Type B pancreatic cell (in vitro differentiated cells): Measurements from ENCODE around the gene ARHGAP33. TPM values are rescaled to one million over a fixed set of nuclear protein-coding genes. Genes with fewer than 3 reads are reported as not detected.
"Not testable (repeated sequence)": the region's sequence is repeated elsewhere in the genome, so short reads cannot be mapped to it uniquely, and the experiment has no call there.

Experiments used
- DNase-seq: peaks from one replicate; pipeline ENCODE4 v3.0.0; 2021; ENCODE audit warnings: mixed read lengths; ENCODE audit not compliant: unreplicated experiment; ENCODE audit errors: extremely low spot score
- H3K27ac Mint-ChIP-seq: 2 replicates; pipeline ENCODE4 v1.8.0; 2021; ENCODE audit warnings: mild to moderate bottlenecking, mixed read lengths
- H3K27me3 Mint-ChIP-seq: 2 replicates; pipeline ENCODE4 v1.8.0; 2021; ENCODE audit warnings: mixed read lengths
- H3K36me3 Mint-ChIP-seq: 2 replicates; pipeline ENCODE4 v1.8.0; 2021; ENCODE audit warnings: mixed read lengths
- H3K4me1 Mint-ChIP-seq: one replicate; pipeline ENCODE4 v1.8.0; 2021; ENCODE audit warnings: mixed read lengths; ENCODE audit not compliant: unreplicated experiment
- H3K4me3 Mint-ChIP-seq: 2 replicates; pipeline ENCODE4 v1.8.0; 2021; ENCODE audit warnings: mild to moderate bottlenecking, mixed read lengths
- H3K9me3 Mint-ChIP-seq: 2 replicates; pipeline ENCODE4 v1.8.0; 2021; ENCODE audit warnings: mixed read lengths
- total RNA-seq: library from RNA; stranded (reverse); gene quantifications from 2 replicates; pipeline ENCODE4 v1.2.1, GENCODE V29; 2021; ENCODE audit warnings: low replicate concordance
- TF ChIP-seq, protein P1 (sequence below): fragments of 200-600 bp; sonication (generic); conservative IDR thresholded peaks from 2 replicates; pipeline ENCODE4 v1.5.0; 2021; ENCODE audit warnings: antibody characterized with exemption, mild to moderate bottlenecking

Gene ARHGAP33
- total RNA-seq, 1 donor from 2014 or later = 71.8 TPM

DNA sequence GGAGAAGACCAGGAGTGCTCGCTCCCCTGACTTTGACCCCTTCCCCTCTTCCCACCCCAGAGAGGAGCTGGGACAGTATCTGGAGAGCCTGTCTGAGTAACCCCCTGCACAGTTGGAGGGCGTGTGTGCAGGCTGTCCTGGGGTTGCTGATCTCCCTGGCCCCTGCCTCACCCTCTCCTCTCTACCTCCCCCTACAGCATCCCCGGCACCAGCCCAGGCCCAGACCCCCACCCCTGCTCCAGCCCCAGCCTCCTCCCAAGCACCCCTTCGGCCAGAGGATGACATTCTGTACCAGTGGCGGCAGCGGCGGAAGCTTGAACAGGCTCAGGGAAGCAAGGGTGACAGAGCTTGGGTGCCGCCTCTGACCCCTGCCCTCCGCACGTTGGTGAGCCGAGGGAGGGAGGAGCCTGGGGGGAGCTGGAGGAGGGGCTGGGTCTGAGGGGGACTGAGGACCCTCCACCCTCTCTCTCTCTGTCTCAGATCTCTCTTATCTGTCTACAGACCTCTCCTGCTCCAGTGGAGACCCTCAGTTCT, 8.7 kb upstream of the ARHGAP33 start:
- H3K4me1 Mint-ChIP-seq = no peaks in the 10 kb centered on the region
- peaks cover 12% of the 10 kb centered on the region for H3K36me3 Mint-ChIP-seq
- no peak overlapping the region for H3K27ac Mint-ChIP-seq
- TF ChIP-seq, protein P1, sequence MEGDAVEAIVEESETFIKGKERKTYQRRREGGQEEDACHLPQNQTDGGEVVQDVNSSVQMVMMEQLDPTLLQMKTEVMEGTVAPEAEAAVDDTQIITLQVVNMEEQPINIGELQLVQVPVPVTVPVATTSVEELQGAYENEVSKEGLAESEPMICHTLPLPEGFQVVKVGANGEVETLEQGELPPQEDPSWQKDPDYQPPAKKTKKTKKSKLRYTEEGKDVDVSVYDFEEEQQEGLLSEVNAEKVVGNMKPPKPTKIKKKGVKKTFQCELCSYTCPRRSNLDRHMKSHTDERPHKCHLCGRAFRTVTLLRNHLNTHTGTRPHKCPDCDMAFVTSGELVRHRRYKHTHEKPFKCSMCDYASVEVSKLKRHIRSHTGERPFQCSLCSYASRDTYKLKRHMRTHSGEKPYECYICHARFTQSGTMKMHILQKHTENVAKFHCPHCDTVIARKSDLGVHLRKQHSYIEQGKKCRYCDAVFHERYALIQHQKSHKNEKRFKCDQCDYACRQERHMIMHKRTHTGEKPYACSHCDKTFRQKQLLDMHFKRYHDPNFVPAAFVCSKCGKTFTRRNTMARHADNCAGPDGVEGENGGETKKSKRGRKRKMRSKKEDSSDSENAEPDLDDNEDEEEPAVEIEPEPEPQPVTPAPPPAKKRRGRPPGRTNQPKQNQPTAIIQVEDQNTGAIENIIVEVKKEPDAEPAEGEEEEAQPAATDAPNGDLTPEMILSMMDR = no peak
- no peaks in the 10 kb centered on the region for H3K27me3 Mint-ChIP-seq
- no peak overlapping the region for H3K4me3 Mint-ChIP-seq
- peak; percentile 64 for DNase-seq
- no peaks in the 10 kb centered on the region for H3K9me3 Mint-ChIP-seq

GRCh38 chr19:35767288-35768081, 7.9 kb upstream of the ARHGAP33 start:
- peak; percentile 56 for DNase-seq
- no peak overlapping the region for H3K4me3 Mint-ChIP-seq
- H3K27ac Mint-ChIP-seq = no peak overlapping the region
- H3K9me3 Mint-ChIP-seq = no peaks in the 10 kb centered on the region
- H3K4me1 Mint-ChIP-seq = no peaks in the 10 kb centered on the region
- H3K36me3 Mint-ChIP-seq = peaks cover 8% of the 10 kb centered on the region
- TF ChIP-seq, protein P1 = no peak
- no peaks in the 10 kb centered on the region for H3K27me3 Mint-ChIP-seq

DNA sequence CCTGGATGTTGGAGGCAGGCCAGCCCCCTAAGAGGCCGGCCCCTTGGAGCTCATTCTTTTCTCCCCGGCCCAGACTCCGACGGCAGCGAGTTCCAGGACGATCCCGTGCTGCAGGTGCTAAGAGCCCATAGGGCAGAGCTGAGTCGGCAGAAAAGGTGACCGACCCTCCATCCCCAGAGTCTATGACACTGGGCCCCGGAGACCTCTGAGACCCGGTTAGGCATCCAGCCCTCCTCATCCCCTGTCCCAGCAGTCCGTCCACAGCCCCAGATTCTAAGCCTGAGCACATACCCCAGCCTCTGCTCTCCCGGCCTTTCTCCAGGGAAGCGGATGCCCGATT, 7.3 kb upstream of the ARHGAP33 start:
- Mint-ChIP-seq H3K36me3 (peaks cover 8% of the 10 kb centered on the region), H3K27ac (no peak overlapping the region), H3K9me3 (no peaks in the 10 kb centered on the region), H3K27me3 (no peaks in the 10 kb centered on the region), H3K4me3 (no peak overlapping the region), H3K4me1 (peaks cover 3% of the 10 kb centered on the region)
- TF ChIP-seq, protein P1 = no peak
- DNase-seq = peak; percentile 66

GRCh38 chr19:35772362-35772761, 3.0 kb upstream of the ARHGAP33 start:
- H3K4me1 Mint-ChIP-seq = peaks cover 28% of the 10 kb centered on the region

GRCh38 chr19:35773020-35773806, 2.2 kb upstream of the ARHGAP33 start:
- Mint-ChIP-seq H3K27me3 (no peaks in the 10 kb centered on the region), H3K9me3 (no peaks in the 10 kb centered on the region), H3K36me3 (peaks cover 4% of the 10 kb centered on the region), H3K4me3 (peak overlapping the region; percentile 60), H3K27ac (no peak overlapping the region), H3K4me1 (peaks cover 34% of the 10 kb centered on the region)
- TF ChIP-seq, protein P1 = no peak
- DNase-seq = no peak

More at GRCh38 chr19:35772362-35772761, 3.0 kb upstream of the ARHGAP33 start:
- DNase-seq, H3K9me3 Mint-ChIP-seq, H3K36me3 Mint-ChIP-seq, H3K4me3 Mint-ChIP-seq, H3K27me3 Mint-ChIP-seq, H3K27ac Mint-ChIP-seq: not testable (repeated sequence)
